ENCODE results near the gene TNFRSF21. TPM values are rescaled to one million over a fixed set of nuclear protein-coding genes. Genes with fewer than 3 reads are reported as not detected.

The TNFRSF21 gene
- total RNA-seq, 2 experiments from 2014 or later: 2.3 to 2.5 TPM

DNA sequence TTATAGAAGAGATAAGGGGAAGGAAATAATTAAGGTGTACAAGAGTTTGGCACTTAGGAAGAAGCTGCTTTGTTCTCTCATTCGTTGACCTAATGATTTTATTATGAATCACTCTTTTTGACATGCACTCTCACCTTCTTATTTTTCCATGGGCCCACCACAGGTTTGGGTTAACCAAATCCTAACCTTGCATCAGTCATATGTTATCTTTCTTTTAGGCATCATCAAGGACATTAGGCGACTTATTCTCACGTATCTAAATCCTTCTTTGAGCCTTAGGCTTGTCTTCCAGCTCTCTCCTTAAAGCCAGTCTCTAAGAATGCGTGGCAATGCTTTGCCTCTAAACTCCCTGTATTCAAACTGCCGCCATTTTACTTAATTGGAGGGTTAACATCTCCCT lies 58.3 kb downstream of the TNFRSF21 start:
- Mint-ChIP-seq H3K36me3 (ENCODE audit: low read depth) (no peaks in the 10 kb centered on the region), H3K4me1 (ENCODE audit: low read depth) (peaks cover 18% of the 10 kb centered on the region), H3K4me3 (no peak overlapping the region), H3K27me3 (no peaks in the 10 kb centered on the region), H3K27ac (no peak overlapping the region), H3K9me3 (no peaks in the 10 kb centered on the region)
- DNase-seq (peak; percentile 10), ATAC-seq (no peak)
- intact Hi-C loops (cut with micrococcal nuclease): no loop called here
- ChIA-PET CTCF (interaction anchor here (1.2 to 2.3 kb wide), 2 partner anchors 9 to 17 kb away, joined by 4 to 7 read pairs; no protein-coding TSS in a partner anchor), POLR2A (no interaction called here)
- TF ChIP-seq, protein P1, sequence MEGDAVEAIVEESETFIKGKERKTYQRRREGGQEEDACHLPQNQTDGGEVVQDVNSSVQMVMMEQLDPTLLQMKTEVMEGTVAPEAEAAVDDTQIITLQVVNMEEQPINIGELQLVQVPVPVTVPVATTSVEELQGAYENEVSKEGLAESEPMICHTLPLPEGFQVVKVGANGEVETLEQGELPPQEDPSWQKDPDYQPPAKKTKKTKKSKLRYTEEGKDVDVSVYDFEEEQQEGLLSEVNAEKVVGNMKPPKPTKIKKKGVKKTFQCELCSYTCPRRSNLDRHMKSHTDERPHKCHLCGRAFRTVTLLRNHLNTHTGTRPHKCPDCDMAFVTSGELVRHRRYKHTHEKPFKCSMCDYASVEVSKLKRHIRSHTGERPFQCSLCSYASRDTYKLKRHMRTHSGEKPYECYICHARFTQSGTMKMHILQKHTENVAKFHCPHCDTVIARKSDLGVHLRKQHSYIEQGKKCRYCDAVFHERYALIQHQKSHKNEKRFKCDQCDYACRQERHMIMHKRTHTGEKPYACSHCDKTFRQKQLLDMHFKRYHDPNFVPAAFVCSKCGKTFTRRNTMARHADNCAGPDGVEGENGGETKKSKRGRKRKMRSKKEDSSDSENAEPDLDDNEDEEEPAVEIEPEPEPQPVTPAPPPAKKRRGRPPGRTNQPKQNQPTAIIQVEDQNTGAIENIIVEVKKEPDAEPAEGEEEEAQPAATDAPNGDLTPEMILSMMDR (IDR thresholded peaks at IDR 0.05): no peak

DNA sequence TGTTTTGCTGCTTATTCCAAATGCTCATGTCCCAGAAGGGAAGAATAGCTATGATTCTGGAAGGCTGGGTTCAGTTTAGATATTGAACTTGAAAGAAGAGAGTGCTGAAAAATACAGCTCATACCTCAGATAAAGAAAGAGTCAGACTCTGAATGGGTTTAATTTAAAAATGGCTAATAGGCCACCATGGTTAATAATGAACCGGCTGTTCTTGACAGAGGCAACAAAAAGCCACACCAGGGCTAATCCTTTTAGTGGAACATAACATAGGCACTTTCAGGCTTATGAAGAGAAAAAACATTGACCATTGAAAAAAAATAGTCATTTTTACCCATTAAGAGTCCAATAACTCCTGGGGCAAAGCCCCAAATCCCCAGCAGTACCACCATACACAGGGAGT lies 59.4 kb downstream of the TNFRSF21 start:
- intact Hi-C loops (cut with micrococcal nuclease): no loop called here

DNA sequence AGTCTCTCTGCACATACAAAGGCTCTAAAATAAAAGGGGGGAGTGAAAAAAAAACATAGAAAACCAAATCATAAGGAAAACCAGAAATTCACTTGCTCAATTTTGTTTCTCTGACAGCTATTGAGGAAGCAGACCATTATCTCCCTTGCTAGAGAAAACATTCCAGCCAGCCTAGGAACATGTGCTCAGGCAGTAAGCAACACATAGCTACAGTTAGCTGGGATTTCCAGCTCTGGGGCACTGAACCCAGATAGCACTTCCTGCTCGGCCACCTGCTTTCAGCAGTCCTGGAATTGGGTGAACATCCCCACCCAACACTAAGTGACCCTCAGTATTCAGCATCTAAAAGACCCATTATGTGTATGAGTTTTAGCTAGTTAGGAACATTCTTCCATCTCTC lies 61.3 kb downstream of the TNFRSF21 start:
- ChIA-PET POLR2A (no interaction called here), CTCF (no interaction called here)
- TF ChIP-seq, protein P1 (IDR thresholded peaks at IDR 0.05): no peak
- Mint-ChIP-seq H3K4me3 (no peak overlapping the region), H3K27ac (no peak overlapping the region), H3K27me3 (no peaks in the 10 kb centered on the region), H3K9me3 (no peaks in the 10 kb centered on the region), H3K36me3 (ENCODE audit: low read depth) (no peaks in the 10 kb centered on the region), H3K4me1 (ENCODE audit: low read depth) (peaks cover 32% of the 10 kb centered on the region)
- DNase-seq (no peak), ATAC-seq (no peak)
- intact Hi-C loops (cut with micrococcal nuclease): no loop called here

More for the DNA sequence above, 59.4 kb downstream of the TNFRSF21 start:
- Mint-ChIP-seq H3K36me3 (ENCODE audit: low read depth) (no peaks in the 10 kb centered on the region), H3K27me3 (no peaks in the 10 kb centered on the region), H3K9me3 (no peaks in the 10 kb centered on the region), H3K4me1 (ENCODE audit: low read depth) (peaks cover 26% of the 10 kb centered on the region), H3K4me3 (no peak overlapping the region), H3K27ac (no peak overlapping the region)
- POLR2A ChIA-PET: no interaction called here
- DNase-seq (no peak), ATAC-seq (no peak)
- TF ChIP-seq, protein P1 (IDR thresholded peaks at IDR 0.05): no peak
- CTCF ChIA-PET: interaction anchor here (1.6 kb wide), 1 partner anchor 17 kb away, joined by 3 read pairs; no protein-coding TSS in a partner anchor

DNA sequence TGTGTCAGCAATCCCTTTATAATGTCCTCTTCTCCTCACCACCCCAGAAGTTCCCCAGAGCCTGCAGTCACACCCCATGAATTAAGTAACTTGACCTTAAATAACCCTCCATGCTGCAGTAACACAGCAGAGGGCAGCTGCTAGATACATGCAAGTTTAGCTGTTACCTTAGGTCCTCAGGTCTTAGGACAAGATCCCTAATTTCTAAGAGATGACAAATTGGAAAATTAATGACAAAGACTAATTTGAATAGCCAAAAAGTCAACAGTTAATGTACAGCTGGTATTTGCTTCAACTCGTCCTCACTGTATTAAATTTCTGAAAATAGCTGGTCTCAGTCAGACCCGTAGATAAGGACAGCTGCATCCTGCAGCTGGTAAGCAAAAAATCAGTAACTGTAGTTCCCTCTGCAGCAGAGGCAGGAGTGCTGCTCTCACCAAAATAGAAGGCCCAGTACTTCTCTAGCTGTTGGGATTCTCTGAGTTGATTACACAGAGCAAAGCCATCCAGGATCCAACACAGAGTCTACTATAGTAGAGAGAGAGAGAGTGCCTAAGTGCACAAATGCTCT lies 62.4 kb downstream of the TNFRSF21 start:
- no peak for DNase-seq
- ATAC-seq: no peak

DNA sequence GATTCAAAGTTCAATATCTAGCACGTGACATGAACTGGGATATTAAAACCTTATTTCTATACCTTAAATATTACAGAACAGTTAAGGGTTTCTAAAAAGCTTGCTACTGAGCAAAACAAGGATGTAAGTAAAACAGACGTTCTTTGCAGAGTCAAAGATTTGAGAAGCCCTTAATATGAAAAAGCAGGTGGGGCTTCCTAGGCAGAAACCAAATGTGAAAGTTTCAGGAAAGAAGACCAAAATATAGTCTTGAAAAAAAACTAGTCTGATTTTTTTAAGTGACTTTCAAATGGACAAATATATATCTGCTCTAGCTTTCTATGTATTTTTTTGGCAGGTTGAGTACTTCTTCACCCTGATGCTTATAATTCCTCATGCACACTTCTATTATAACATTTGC lies 63.2 kb downstream of the TNFRSF21 start:
- Mint-ChIP-seq H3K27me3 (no peaks in the 10 kb centered on the region), H3K27ac (no peak overlapping the region), H3K36me3 (ENCODE audit: low read depth) (no peaks in the 10 kb centered on the region), H3K9me3 (no peaks in the 10 kb centered on the region), H3K4me3 (no peak overlapping the region), H3K4me1 (ENCODE audit: low read depth) (peaks cover 42% of the 10 kb centered on the region)
- DNase-seq (no peak), ATAC-seq (no peak)
- ChIA-PET CTCF (interaction anchor here (0.7 to 1.7 kb wide), 2 partner anchors 8 to 149 kb away, joined by 3 to 6 read pairs; no protein-coding TSS in a partner anchor), POLR2A (no interaction called here)
- TF ChIP-seq, protein P1 (IDR thresholded peaks at IDR 0.05): no peak
- intact Hi-C loops (cut with micrococcal nuclease): no loop called here

More for the DNA sequence above, 62.4 kb downstream of the TNFRSF21 start:
- TF ChIP-seq, protein P1 (IDR thresholded peaks at IDR 0.05): no peak
- intact Hi-C loops (cut with micrococcal nuclease): no loop called here
- Mint-ChIP-seq H3K9me3 (no peaks in the 10 kb centered on the region), H3K27ac (no peak overlapping the region), H3K4me1 (ENCODE audit: low read depth) (peaks cover 37% of the 10 kb centered on the region), H3K4me3 (no peak overlapping the region), H3K36me3 (ENCODE audit: low read depth) (no peaks in the 10 kb centered on the region), H3K27me3 (no peaks in the 10 kb centered on the region)
- CTCF ChIA-PET: interaction anchor here (1.7 kb wide), 1 partner anchor 149 kb away, joined by 6 read pairs; no protein-coding TSS in a partner anchor
- POLR2A ChIA-PET: no interaction called here

All from activated CD8-positive, alpha-beta T cell treated with anti-CD3 and anti-CD28 coated beads for 36 hours (primary cell).